Sigmoid colon (tissue), 4 donors: ENCODE results near the gene YDJC.

ENCODE experiments used
- EP300 ChIP-seq, 4 donors: sonication (generic); formaldehyde crosslinking; IDR thresholded peaks; one replicate each; pipeline ENCODE4 v1.6.1; 2017; ENCODE audit warnings: antibody characterized with exemption in 4 of 4
- POLR2AphosphoS5 ChIP-seq, 4 donors: sonication (generic); formaldehyde crosslinking; IDR thresholded peaks; one replicate each; pipeline ENCODE4 v1.6.1; 2017; ENCODE audit warnings: antibody characterized with exemption in 4 of 4
- TF ChIP-seq, protein P1 (sequence below), 4 experiments: fragments of 450-650 bp in 3 of 4; fragments of 200-600 bp in 1 of 4; IDR thresholded peaks; one replicate each; pipeline ENCODE4 v1.5.1; 2016 to 2019; ENCODE audit warnings: antibody characterized with exemption in 4 of 4, mild to moderate bottlenecking in 3 of 4, moderate library complexity in 2 of 4

GRCh38 chr22:21579474-21579851, 50.4 kb downstream of the YDJC start:
- TF ChIP-seq, protein P1, sequence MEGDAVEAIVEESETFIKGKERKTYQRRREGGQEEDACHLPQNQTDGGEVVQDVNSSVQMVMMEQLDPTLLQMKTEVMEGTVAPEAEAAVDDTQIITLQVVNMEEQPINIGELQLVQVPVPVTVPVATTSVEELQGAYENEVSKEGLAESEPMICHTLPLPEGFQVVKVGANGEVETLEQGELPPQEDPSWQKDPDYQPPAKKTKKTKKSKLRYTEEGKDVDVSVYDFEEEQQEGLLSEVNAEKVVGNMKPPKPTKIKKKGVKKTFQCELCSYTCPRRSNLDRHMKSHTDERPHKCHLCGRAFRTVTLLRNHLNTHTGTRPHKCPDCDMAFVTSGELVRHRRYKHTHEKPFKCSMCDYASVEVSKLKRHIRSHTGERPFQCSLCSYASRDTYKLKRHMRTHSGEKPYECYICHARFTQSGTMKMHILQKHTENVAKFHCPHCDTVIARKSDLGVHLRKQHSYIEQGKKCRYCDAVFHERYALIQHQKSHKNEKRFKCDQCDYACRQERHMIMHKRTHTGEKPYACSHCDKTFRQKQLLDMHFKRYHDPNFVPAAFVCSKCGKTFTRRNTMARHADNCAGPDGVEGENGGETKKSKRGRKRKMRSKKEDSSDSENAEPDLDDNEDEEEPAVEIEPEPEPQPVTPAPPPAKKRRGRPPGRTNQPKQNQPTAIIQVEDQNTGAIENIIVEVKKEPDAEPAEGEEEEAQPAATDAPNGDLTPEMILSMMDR (IDR thresholded peaks at IDR 0.05), result no peak
- TF ChIP-seq EP300 (IDR thresholded peaks at IDR 0.05) (no peak), POLR2AphosphoS5 (IDR thresholded peaks at IDR 0.05) (no peak)
